NCI-H446 treated with DMSO at 0.1 percent for 48 hours (cell line): Measurements from ENCODE around the gene PLAC9.
A peak's percentile ranks its signal among the peaks of the same experiment; 100 is the strongest.
"Not testable (repeated sequence)": the region's sequence is repeated elsewhere in the genome, so short reads cannot be mapped to it uniquely, and the experiment has no call there.

ENCODE experiments used
- DNase-seq: peaks from one replicate; lab custom pipeline; 2025; lab: John Stamatoyannopoulos, UW

Gene PLAC9

GRCh38 chr10:80139265-80139664, 6.7 kb downstream of the PLAC9 start:
- DNase-seq: no peak

DNA sequence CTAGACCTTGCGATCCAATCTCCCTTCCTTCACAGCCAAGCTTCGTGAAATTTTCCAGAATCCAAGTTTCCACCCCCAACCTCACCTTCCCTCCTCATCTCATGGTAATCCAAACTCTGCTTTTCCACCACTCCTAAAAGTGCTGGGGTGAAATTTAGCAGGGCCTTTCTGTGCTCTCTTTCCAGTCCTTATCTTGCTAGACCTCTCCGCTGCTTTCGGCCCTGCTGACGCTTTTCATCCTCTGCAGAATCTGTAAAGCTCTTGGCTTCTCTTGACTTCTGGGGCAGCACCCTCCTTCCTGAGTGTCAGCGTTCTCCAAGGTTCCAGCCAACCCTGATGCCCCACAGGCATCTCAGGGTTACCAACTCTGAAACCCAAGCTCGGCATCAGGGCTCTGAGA, 7.7 kb downstream of the PLAC9 start:
- no peak for DNase-seq

DNA sequence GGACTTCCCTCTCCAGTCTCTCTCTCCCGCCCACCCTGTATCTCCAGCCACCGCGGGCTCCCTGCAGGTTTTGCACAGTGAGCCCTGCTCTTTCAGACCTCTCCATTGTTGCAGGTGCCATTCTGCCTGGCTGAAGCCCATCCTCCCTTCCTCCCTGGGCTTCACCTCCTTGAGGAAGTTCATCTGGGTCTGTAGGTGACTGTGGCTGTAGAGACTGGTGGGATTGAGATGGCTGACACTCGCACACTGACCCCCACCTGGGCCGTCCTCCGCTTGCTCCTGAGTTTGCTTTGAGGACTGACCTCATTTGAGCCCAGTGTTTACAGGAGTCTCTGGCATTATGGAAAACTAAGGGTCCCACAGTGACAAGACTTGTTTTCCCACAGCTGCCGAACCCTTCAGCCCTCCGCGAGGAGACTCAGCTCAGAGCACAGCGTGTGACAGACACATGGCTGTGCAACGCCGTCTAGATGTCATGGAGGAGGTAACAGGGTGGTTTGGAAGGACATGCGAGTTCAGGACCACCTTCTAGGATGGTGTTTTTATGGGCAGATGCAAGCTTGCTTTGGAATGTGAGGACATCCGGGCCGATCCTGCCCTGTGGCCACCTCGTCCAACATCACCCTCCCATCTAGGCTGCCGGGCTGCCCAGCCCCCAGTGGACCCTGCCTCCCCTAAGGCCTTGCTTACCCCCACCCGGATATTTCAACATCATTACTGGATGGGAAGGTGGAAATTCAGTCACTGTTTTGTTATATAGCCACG, 9.3 kb downstream of the PLAC9 start:
- no peak for DNase-seq

GRCh38 chr10:80144067-80144695, 11.7 kb downstream of the PLAC9 start:
- DNase-seq: no peak

DNA sequence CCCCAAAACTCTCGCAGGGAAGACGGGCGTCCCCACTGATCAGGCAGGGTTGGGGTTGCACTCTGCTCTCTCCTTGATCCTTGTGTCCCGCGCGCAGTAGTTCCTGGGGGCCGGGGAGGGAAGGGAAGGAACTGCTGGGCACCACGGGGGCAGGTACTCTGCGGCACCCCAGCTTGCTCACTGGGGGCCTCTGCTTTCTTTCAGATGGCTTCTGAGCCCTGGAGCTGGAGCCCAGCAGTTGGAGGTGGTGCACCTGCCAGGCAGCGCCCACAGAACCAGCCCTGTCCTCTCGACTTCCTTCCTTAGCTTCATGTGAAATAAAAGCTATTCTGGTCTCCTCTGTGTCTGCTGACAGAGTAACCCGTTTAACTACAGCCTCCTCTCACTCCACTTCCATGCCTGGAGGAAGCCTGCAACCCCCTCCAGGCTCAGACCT, 12.2 kb downstream of the PLAC9 start:
- no peak for DNase-seq

- not testable (repeated sequence) for DNase-seq
Measured at GRCh38 chr10:80145406-80146308, 13.1 kb downstream of the PLAC9 start.

DNA sequence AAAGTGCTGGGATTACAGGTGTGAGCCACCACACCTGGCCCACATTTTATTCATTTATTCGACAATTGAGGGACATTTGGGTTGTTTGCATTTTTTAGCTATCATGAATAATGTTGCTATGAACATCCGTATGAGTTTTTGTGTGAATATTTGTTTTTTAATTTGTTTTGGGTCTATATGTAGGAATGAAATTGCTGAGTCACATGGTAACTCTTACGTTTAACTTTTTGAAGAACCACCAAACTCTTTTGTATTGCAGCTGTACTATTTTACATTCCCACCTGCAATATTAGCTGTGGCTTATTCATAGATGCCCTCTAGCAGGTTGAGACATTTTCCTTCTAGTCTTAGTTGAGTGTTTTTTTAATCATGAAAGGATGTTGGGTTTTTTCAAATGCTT, 14.4 kb downstream of the PLAC9 start:
- DNase-seq: no peak

GRCh38 chr10:80148166-80148805, 15.8 kb downstream of the PLAC9 start:
- DNase-seq: no peak

- no peak for DNase-seq
Measured at GRCh38 chr10:80149123-80149522, 16.6 kb downstream of the PLAC9 start.

DNA sequence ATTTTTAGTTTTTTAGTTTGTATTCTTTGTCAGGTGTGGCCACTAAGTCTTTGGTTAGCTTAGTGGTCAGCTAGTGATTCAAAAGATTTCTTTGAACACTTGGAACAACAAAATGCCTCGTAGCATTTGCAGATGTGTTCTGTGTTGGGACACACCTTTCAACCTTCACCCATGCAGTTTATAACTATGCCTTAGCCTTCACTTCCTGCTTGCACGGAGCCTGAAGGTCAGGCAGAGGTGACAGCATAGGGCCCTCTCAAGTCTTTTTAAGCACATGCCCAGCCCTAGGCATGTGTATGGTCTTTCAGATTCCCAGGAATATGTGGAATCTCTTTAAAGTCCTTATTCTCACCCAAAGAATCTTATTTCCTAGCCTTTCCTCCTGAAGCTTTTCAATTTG, 17.6 kb downstream of the PLAC9 start:
- DNase-seq: no peak

- no peak for DNase-seq
Measured at GRCh38 chr10:80152820-80153219, 20.3 kb downstream of the PLAC9 start.

DNA sequence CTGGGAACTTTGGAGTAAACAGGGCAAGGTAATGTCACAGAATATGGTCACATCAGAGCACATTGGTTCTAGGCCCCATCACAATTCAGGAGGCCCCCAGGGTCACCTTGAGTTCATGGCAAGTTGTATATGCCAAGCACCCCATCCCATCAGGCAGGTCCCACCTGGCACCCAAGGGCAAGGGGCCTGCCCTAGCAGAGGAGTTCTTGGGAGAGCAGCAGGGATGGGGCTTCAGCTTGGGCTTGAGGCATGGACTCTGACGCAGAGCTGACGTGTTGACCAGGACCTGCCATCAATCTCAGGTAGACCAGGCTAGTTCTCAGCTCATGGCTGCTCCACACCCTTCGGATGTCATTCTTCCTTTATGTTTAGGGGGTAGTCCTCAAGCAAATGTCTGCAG, 20.9 kb downstream of the PLAC9 start:
- no peak for DNase-seq

DNA sequence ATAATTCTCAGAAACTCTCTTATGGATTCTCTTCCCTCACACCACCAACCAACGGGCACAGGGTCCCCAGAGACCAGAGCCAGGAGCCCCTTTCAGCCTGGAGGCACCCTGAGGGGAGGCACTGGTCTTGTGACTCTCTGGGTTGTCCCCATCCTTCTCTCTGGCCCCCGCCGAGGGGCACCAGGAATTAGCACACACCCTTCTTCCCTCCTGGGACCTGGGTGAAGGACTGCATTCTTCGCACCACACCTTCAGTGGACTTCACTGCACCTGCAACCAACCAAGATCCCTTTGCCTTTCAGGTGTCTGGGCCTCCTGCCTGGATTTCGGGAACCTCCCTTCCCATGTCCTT, 22.1 kb downstream of the PLAC9 start:
- no peak for DNase-seq

DNA sequence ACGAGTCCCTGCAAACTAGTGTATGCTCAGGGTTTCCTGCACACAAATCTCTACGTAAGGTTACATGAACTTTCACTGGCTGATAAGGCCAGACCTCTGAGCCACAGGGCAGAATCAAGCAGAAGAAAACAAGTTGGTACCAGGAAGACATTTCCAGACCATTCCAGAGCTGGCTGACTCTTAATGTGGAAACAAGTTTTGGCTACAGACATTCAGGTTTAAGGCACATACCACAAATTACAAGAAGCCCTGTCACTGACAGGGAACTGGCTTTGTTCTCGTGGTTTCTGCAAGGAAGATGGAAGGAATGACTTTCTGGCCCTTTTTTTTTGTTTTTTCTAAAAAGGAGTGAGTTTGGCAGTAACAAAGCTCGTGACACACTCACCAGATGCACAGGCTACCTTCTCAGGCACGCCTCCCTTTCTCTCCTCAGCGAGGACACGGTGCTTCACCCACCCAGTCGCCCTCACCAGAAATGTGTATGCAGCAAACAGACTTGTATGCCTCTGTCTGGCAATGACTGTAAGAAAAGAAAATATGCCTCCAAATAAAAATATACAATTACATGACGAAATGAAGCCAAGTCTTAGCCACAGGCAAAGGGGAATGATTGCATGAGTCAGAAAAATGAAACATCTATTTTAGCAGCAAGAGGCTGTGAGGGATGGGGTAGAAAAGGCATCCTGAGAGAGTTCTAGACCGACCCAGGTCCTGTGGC, 22.6 kb downstream of the PLAC9 start:
- no peak for DNase-seq

GRCh38 chr10:80155696-80156215, 23.2 kb downstream of the PLAC9 start:
- no peak for DNase-seq

DNA sequence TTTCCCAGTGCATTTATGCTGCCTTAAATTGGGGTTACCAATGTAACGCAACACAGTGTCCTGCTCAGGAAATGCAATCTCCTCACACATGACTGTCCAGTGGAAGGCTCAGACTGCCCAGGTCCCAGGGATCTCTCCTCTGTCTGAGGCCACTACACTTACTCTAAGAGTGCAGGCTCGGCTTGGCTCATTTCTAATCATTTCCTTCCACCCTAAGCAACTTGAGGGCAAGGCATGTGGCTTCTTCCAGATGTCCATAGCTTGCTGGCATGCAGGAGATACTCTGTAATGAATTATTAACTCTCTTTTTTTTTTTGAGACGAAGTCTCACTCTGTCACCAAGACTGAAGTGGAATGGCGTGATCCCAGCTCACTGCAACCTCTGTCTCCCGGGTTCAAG, 23.7 kb downstream of the PLAC9 start:
- DNase-seq: no peak

GRCh38 chr10:80157561-80157960, 25.0 kb downstream of the PLAC9 start:
- DNase-seq: no peak

GRCh38 chr10:80158126-80158525, 25.6 kb downstream of the PLAC9 start:
- DNase-seq: no peak

DNA sequence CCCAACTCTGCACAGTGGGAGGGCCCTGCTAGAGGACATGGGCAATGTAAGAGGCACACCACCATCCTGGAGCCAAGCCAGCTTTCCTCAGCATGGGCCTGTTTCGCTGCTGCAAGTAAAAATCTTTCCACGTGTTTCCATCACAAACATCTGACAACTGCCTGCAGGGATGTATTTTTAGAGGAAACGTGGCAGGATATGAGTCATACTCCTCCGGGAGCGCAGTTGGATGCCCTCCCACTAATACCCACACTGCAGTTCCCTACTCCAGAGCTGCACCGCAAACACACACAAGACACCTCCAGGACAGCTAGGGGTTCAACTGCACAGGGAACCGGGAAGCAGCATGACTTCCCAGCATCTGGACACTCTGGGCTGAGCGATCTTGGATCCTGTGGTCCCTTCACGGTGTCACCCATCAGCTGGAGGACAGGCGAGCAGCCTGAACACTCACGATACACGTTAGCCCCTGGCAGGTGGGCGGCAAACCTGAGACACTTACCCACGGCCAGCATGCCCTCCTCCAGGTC, 26.1 kb downstream of the PLAC9 start:
- peak; percentile 80 for DNase-seq

GRCh38 chr10:80159166-80159873, 26.8 kb downstream of the PLAC9 start:
- no peak for DNase-seq
